GM15510 (cell line): ENCODE data around the gene TBX1.

Source experiments
- POLR2A ChIP-seq: IDR thresholded peaks from 3 replicates; pipeline ENCODE4 v1.6.1; 2011; ENCODE audit warnings: borderline replicate concordance; ENCODE audit not compliant: insufficient read length; ENCODE audit errors: extremely low read depth

The TBX1 gene

GRCh38 chr22:19751497-19752245 lies 8.9 kb upstream of the TBX1 start:
- no peak for TF ChIP-seq POLR2A

- no peak for TF ChIP-seq POLR2A
Observed at GRCh38 chr22:19753090-19753842, 7.3 kb upstream of the TBX1 start.

GRCh38 chr22:19753996-19754700 lies 6.4 kb upstream of the TBX1 start:
- TF ChIP-seq POLR2A = no peak

- TF ChIP-seq POLR2A = no peak
Observed at GRCh38 chr22:19754701-19755144, 5.9 kb upstream of the TBX1 start.

GRCh38 chr22:19755145-19755710 lies 5.3 kb upstream of the TBX1 start:
- TF ChIP-seq POLR2A = no peak

GRCh38 chr22:19755722-19756287 lies 4.8 kb upstream of the TBX1 start:
- no peak for TF ChIP-seq POLR2A

- no peak for TF ChIP-seq POLR2A
Observed at GRCh38 chr22:19756288-19757128, 4.1 kb upstream of the TBX1 start.

- no peak for TF ChIP-seq POLR2A
Observed at GRCh38 chr22:19757140-19757984, 3.2 kb upstream of the TBX1 start.

- TF ChIP-seq POLR2A = no peak
Observed at GRCh38 chr22:19757985-19758895, 2.3 kb upstream of the TBX1 start.

GRCh38 chr22:19758896-19759426 lies 1.6 kb upstream of the TBX1 start:
- TF ChIP-seq POLR2A = no peak

GRCh38 chr22:19759427-19760057 lies 1.0 kb upstream of the TBX1 start:
- TF ChIP-seq POLR2A = no peak

GRCh38 chr22:19760951-19761724 lies 560 bp downstream of the TBX1 start:
- no peak for TF ChIP-seq POLR2A
